ENCODE measurements around the gene SDHAF2.

Gene SDHAF2

GRCh38 chr11:61411589-61411988 is 18.3 kb upstream of the SDHAF2 start:
- no peak overlapping the region for H3K4me3 ChIP-seq (ENCODE audit: low read length)
- no peak for TF ChIP-seq ZNF274 (IDR thresholded peaks at IDR 0.05; ENCODE audit: low read depth, low read length)

GRCh38 chr11:61413496-61413895 is 16.4 kb upstream of the SDHAF2 start:
- no peak overlapping the region for H3K4me3 ChIP-seq (ENCODE audit: low read length)
- TF ChIP-seq ZNF274 (IDR thresholded peaks at IDR 0.05; ENCODE audit: low read depth, low read length): no peak

GRCh38 chr11:61414547-61414946 is 15.4 kb upstream of the SDHAF2 start:
- H3K4me3 ChIP-seq (ENCODE audit: low read length): no peak overlapping the region
- no peak for TF ChIP-seq ZNF274 (IDR thresholded peaks at IDR 0.05; ENCODE audit: low read depth, low read length)

GRCh38 chr11:61415381-61415780 is 14.5 kb upstream of the SDHAF2 start:
- no peak for TF ChIP-seq ZNF274 (IDR thresholded peaks at IDR 0.05; ENCODE audit: low read depth, low read length)
- no peak overlapping the region for H3K4me3 ChIP-seq (ENCODE audit: low read length)

GRCh38 chr11:61416941-61417340 is 13.0 kb upstream of the SDHAF2 start:
- no peak for TF ChIP-seq ZNF274 (IDR thresholded peaks at IDR 0.05; ENCODE audit: low read depth, low read length)
- H3K4me3 ChIP-seq (ENCODE audit: low read length): no peak overlapping the region

- no peak for TF ChIP-seq ZNF274 (IDR thresholded peaks at IDR 0.05; ENCODE audit: low read depth, low read length)
- H3K4me3 ChIP-seq (ENCODE audit: low read length): no peak overlapping the region
These were observed 12.3 kb upstream of the SDHAF2 start for GRCh38 chr11:61417670-61418069.

GRCh38 chr11:61418136-61418535 is 11.8 kb upstream of the SDHAF2 start:
- TF ChIP-seq ZNF274 (IDR thresholded peaks at IDR 0.05; ENCODE audit: low read depth, low read length): no peak
- H3K4me3 ChIP-seq (ENCODE audit: low read length): no peak overlapping the region

- H3K4me3 ChIP-seq (ENCODE audit: low read length): no peak overlapping the region
- TF ChIP-seq ZNF274 (IDR thresholded peaks at IDR 0.05; ENCODE audit: low read depth, low read length): no peak
These were observed 7.7 kb upstream of the SDHAF2 start for GRCh38 chr11:61422226-61422625.

GRCh38 chr11:61425367-61426131 is 4.4 kb upstream of the SDHAF2 start:
- no peak overlapping the region for H3K4me3 ChIP-seq (ENCODE audit: low read length)
- TF ChIP-seq ZNF274 (IDR thresholded peaks at IDR 0.05; ENCODE audit: low read depth, low read length): no peak

- H3K4me3 ChIP-seq (ENCODE audit: low read length): peak overlapping the region; percentile 91
- TF ChIP-seq ZNF274 (IDR thresholded peaks at IDR 0.05; ENCODE audit: low read depth, low read length): no peak
These were observed 606 bp upstream of the SDHAF2 start for GRCh38 chr11:61429346-61429690.

GRCh38 chr11:61430839-61431238 is 915 bp downstream of the SDHAF2 start:
- H3K4me3 ChIP-seq (ENCODE audit: low read length): peak overlapping the region; percentile 95

- no peak overlapping the region for H3K4me3 ChIP-seq (ENCODE audit: low read length)
- no peak for TF ChIP-seq ZNF274 (IDR thresholded peaks at IDR 0.05; ENCODE audit: low read depth, low read length)
These were observed 7.6 kb downstream of the SDHAF2 start for GRCh38 chr11:61437496-61437895.

GRCh38 chr11:61439615-61440014 is 9.7 kb downstream of the SDHAF2 start:
- no peak overlapping the region for H3K4me3 ChIP-seq (ENCODE audit: low read length)

GRCh38 chr11:61442616-61443015 is 12.7 kb downstream of the SDHAF2 start:
- H3K4me3 ChIP-seq (ENCODE audit: low read length): no peak overlapping the region
- TF ChIP-seq ZNF274 (IDR thresholded peaks at IDR 0.05; ENCODE audit: low read depth, low read length): no peak

More at GRCh38 chr11:61439615-61440014, 9.7 kb downstream of the SDHAF2 start:
- no peak for TF ChIP-seq ZNF274 (IDR thresholded peaks at IDR 0.05; ENCODE audit: low read depth, low read length)

GRCh38 chr11:61445516-61445915 is 15.6 kb downstream of the SDHAF2 start:
- H3K4me3 ChIP-seq (ENCODE audit: low read length): no peak overlapping the region
- TF ChIP-seq ZNF274 (IDR thresholded peaks at IDR 0.05; ENCODE audit: low read depth, low read length): no peak

GRCh38 chr11:61446211-61446651 is 16.3 kb downstream of the SDHAF2 start:
- TF ChIP-seq ZNF274 (IDR thresholded peaks at IDR 0.05; ENCODE audit: low read depth, low read length): no peak
- H3K4me3 ChIP-seq (ENCODE audit: low read length): no peak overlapping the region
